HFFc6 (cell line): ENCODE results near the gene CYP26B1. TPM values are rescaled to one million over a fixed set of nuclear protein-coding genes. Genes with fewer than 3 reads are reported as not detected.

Experiments
- DNase-seq: peaks from one replicate; pipeline ENCODE4 v3.0.0-alpha.2; 2018
- H3K27ac Mint-ChIP-seq: 2 replicates; pipeline ENCODE4 v1.8.0; 2020; ENCODE audit warnings: mild to moderate bottlenecking, mixed read lengths
- H3K27me3 Mint-ChIP-seq: 2 replicates; pipeline ENCODE4 v1.8.0; 2021; ENCODE audit warnings: mild to moderate bottlenecking, moderate library complexity, mixed read lengths; ENCODE audit not compliant: insufficient read depth
- H3K36me3 Mint-ChIP-seq: 2 replicates; pipeline ENCODE4 v1.8.0; 2021; ENCODE audit warnings: low read depth, mixed read lengths
- H3K4me1 Mint-ChIP-seq: 2 replicates; pipeline ENCODE4 v1.8.0; 2020; ENCODE audit warnings: low read depth, mixed read lengths
- H3K4me3 Mint-ChIP-seq: 2 replicates; pipeline ENCODE4 v1.8.0; 2020; ENCODE audit warnings: mild to moderate bottlenecking, moderate library complexity, mixed read lengths
- H3K9me3 Mint-ChIP-seq: 2 replicates; pipeline ENCODE4 v1.8.0; 2020; ENCODE audit warnings: mild to moderate bottlenecking, mixed read lengths
- CTCF ChIP-seq: fragments of 200-600 bp; sonication (generic); IDR thresholded peaks from 2 replicates; pipeline ENCODE4 v1.5.0; 2021; ENCODE audit warnings: antibody characterized with exemption, mild to moderate bottlenecking
- total RNA-seq, 6 experiments: library from RNA; stranded (reverse); fragmentation: NEBNext Ultra II Directional; extraction: Animal tissue kit (Norgen Biotek cat#: 25700); gene quantifications; 2 replicates in 1 of 6; 3 replicates in 5 of 6; pipeline ENCODE4 v1.2.3, GENCODE V29; 2021

Gene CYP26B1
- total RNA-seq, 6 experiments from 2014 or later: 0.05 to 0.66 (median 0.14) TPM; not detected in 1

- TF ChIP-seq CTCF: no peak
- Mint-ChIP-seq H3K27ac (no peak overlapping the region), H3K9me3 (no peaks in the 10 kb centered on the region), H3K36me3 (no peaks in the 10 kb centered on the region), H3K27me3 (peaks cover 44% of the 10 kb centered on the region), H3K4me1 (no peaks in the 10 kb centered on the region), H3K4me3 (no peak overlapping the region)
- DNase-seq: no peak
Observed at GRCh38 chr2:72156872-72157271, 9.2 kb upstream of the CYP26B1 start.

- Mint-ChIP-seq H3K27ac (no peak overlapping the region), H3K4me3 (no peak overlapping the region), H3K9me3 (no peaks in the 10 kb centered on the region), H3K27me3 (peaks cover 46% of the 10 kb centered on the region), H3K36me3 (no peaks in the 10 kb centered on the region), H3K4me1 (no peaks in the 10 kb centered on the region)
- DNase-seq: no peak
- TF ChIP-seq CTCF: no peak
Observed at GRCh38 chr2:72155737-72156136, 8.1 kb upstream of the CYP26B1 start.

- Mint-ChIP-seq H3K9me3 (no peaks in the 10 kb centered on the region), H3K27me3 (peaks cover 44% of the 10 kb centered on the region), H3K27ac (no peak overlapping the region), H3K4me1 (peaks cover 3% of the 10 kb centered on the region), H3K36me3 (no peaks in the 10 kb centered on the region), H3K4me3 (no peak overlapping the region)
- no peak for TF ChIP-seq CTCF
- no peak for DNase-seq
Observed at GRCh38 chr2:72155151-72155550, 7.5 kb upstream of the CYP26B1 start.

- H3K27ac Mint-ChIP-seq: no peak overlapping the region
- H3K36me3 Mint-ChIP-seq: no peaks in the 10 kb centered on the region
- no peak for TF ChIP-seq CTCF
- H3K4me1 Mint-ChIP-seq: peaks cover 10% of the 10 kb centered on the region
- no peak overlapping the region for H3K4me3 Mint-ChIP-seq
- DNase-seq: no peak
- H3K27me3 Mint-ChIP-seq: peaks cover 47% of the 10 kb centered on the region
- no peaks in the 10 kb centered on the region for H3K9me3 Mint-ChIP-seq
Observed at GRCh38 chr2:72154386-72154975, 6.8 kb upstream of the CYP26B1 start.

GRCh38 chr2:72153924-72154323 lies 6.3 kb upstream of the CYP26B1 start:
- H3K27me3 Mint-ChIP-seq: peaks cover 50% of the 10 kb centered on the region
- no peak for TF ChIP-seq CTCF
- H3K27ac Mint-ChIP-seq: no peak overlapping the region
- no peaks in the 10 kb centered on the region for H3K36me3 Mint-ChIP-seq
- no peak for DNase-seq
- no peak overlapping the region for H3K4me3 Mint-ChIP-seq
- no peaks in the 10 kb centered on the region for H3K9me3 Mint-ChIP-seq
- peaks cover 16% of the 10 kb centered on the region for H3K4me1 Mint-ChIP-seq
